HepG2 (cell line): ENCODE data around the gene RSBN1L. TPM values are rescaled to one million over a fixed set of nuclear protein-coding genes. Genes with fewer than 3 reads are reported as not detected.
"Not testable (repeated sequence)": the region's sequence is repeated elsewhere in the genome, so short reads cannot be mapped to it uniquely, and the experiment has no call there.

Source experiments
- ATAC-seq: fragments of 200-7000 bp; cut with Tn5 transposase; 3 replicates; pipeline ENCODE4 v1.9.1; 2020; ENCODE audit warnings: mild to moderate bottlenecking, moderate library complexity
- BruUV-seq: library from RNA; stranded (reverse); fragments of 400-500 nt; replicated peaks from 2 replicates; lab custom pipeline; 2021; lab: Mats Ljungman, UMichigan
- CTCF ChIA-PET: fragments of 300-600 bp; formaldehyde crosslinking; extraction: SDS; loops from one replicate; lab custom pipeline; 2021; ENCODE audit warnings: low total read pairs, inconsistent platforms, low intra/inter-chr PET ratio; lab: Yijun Ruan, JAX
- POLR2A ChIA-PET: fragments of 350-600 bp; sonication (Branson Sonifier 250); formaldehyde crosslinking; loops from one replicate; lab custom pipeline; 2020; ENCODE audit warnings: antibody characterized with exemption, inconsistent platforms; lab: Yijun Ruan, JAX
- DNase-seq: peaks from one replicate; pipeline ENCODE4 v3.0.0-alpha.2; 2015; ENCODE audit warnings: low spot score
- FAIRE-seq: peaks from 3 replicates; lab custom pipeline; 2011; peaks lifted over from hg19 to GRCh38; lab: Jason Lieb, UNC
- H2AFZ ChIP-seq: one replicate; pipeline ENCODE4 v1.6.1; 2011; ENCODE audit warnings: low read length, inconsistent platforms
- H3K27ac ChIP-seq: fragments of 300-600 bp; 3 replicates; pipeline ENCODE4 v1.8.0; 2011; ENCODE audit warnings: mixed run types, mild to moderate bottlenecking, mixed read lengths, low read length, inconsistent platforms; ENCODE audit not compliant: insufficient read depth; ENCODE audit errors: extremely low read length
- H3K27me3 ChIP-seq, 2 experiments: fragments of 200-600 bp in 1 of 2; 2 replicates in 1 of 2; 3 replicates in 1 of 2; pipeline versions ENCODE4 v1.6.0 to v1.8.0; 2011; ENCODE audit warnings: low read length in 2 of 2, mild to moderate bottlenecking in 2 of 2, moderate library complexity in 2 of 2, inconsistent platforms in 1 of 2; ENCODE audit not compliant: insufficient read depth in 2 of 2, control insufficient read depth in 1 of 2
- H3K36me3 ChIP-seq, 2 experiments: fragments of 200-600 bp in 1 of 2; replicated peaks in 1 of 2; 2 replicates in 1 of 2; 3 replicates in 1 of 2; pipeline versions ENCODE4 v1.5.1 to v1.8.0; 2011; ENCODE audit warnings: low read length in 2 of 2, inconsistent platforms in 1 of 2; ENCODE audit not compliant: insufficient read depth in 2 of 2, control insufficient read depth in 1 of 2
- H3K4me1 ChIP-seq: 2 replicates; pipeline ENCODE4 v1.5.1; 2012; ENCODE audit warnings: low read length, inconsistent platforms; ENCODE audit not compliant: insufficient read depth
- H3K4me2 ChIP-seq: 2 replicates; pipeline ENCODE4 v1.6.0; 2011; ENCODE audit warnings: low read depth, low read length, inconsistent platforms
- H3K4me3 ChIP-seq, 3 experiments: fragments of 200-600 bp in 1 of 3; sonication (generic), shearing (Covaris generic) in 1 of 3; replicated peaks in 1 of 3; 2 replicates each; pipeline ENCODE4 v1.5.1; 2011 to 2016; ENCODE audit warnings: low read length in 3 of 3, inconsistent platforms in 2 of 3, low read depth in 2 of 3, mild to moderate bottlenecking in 2 of 3, control low read depth in 1 of 3, mixed read lengths in 1 of 3; ENCODE audit not compliant: insufficient read depth in 1 of 3
- H3K79me2 ChIP-seq: one replicate; pipeline ENCODE4 v1.6.1; 2011; ENCODE audit warnings: low read length, inconsistent platforms; ENCODE audit not compliant: insufficient read depth
- H3K9ac ChIP-seq: 2 replicates; pipeline ENCODE4 v1.6.0; 2011; ENCODE audit warnings: mild to moderate bottlenecking, low read depth, low read length, inconsistent platforms; ENCODE audit not compliant: insufficient read depth
- H3K9me3 ChIP-seq: 2 replicates; pipeline ENCODE4 v1.5.1; 2012; ENCODE audit warnings: mild to moderate bottlenecking, low read length
- H4K20me1 ChIP-seq: 2 replicates; pipeline ENCODE4 v1.6.0; 2011; ENCODE audit warnings: inconsistent platforms, mild to moderate bottlenecking, low read length, moderate library complexity; ENCODE audit not compliant: insufficient read depth
- ATAD3A ChIP-seq: sonication (generic); formaldehyde crosslinking; IDR thresholded peaks from 2 replicates; pipeline ENCODE4 v1.4.0; 2020; ENCODE audit warnings: missing genetic modification reagents
- FIP1L1 ChIP-seq: fragments of 200-400 bp; formaldehyde crosslinking; IDR thresholded peaks from 2 replicates; pipeline ENCODE4 v1.6.1; 2018; ENCODE audit warnings: low read depth, mild to moderate bottlenecking, low read length, moderate library complexity, borderline replicate concordance; ENCODE audit not compliant: insufficient read depth
- GATA4 ChIP-seq: sonication (generic); IDR thresholded peaks from 2 replicates; pipeline ENCODE4 v1.6.1; 2016; ENCODE audit warnings: antibody characterized with exemption, low read depth, borderline replicate concordance
- SIN3A ChIP-seq: IDR thresholded peaks from 2 replicates; pipeline ENCODE4 v1.6.1; 2011; ENCODE audit warnings: low read depth, mild to moderate bottlenecking, control low read depth, low read length, borderline replicate concordance
- ZNF121 ChIP-seq: sonication (generic); formaldehyde crosslinking; IDR thresholded peaks from 2 replicates; pipeline ENCODE4 v1.5.0; 2020; ENCODE audit warnings: mild to moderate bottlenecking, missing genetic modification reagents
- ZNF501 ChIP-seq: sonication (generic); formaldehyde crosslinking; IDR thresholded peaks from 2 replicates; pipeline ENCODE4 v1.5.1; 2020; ENCODE audit warnings: mild to moderate bottlenecking, moderate library complexity, missing genetic modification reagents
- WGBS: methylation state at CpG from one replicate; pipeline ENCODE4 v1.1.6; 2017; ENCODE audit warnings: low lambda C conversion rate; 5-methylcytosine and 5-hydroxymethylcytosine counted together
- in situ Hi-C: cut with HindIII; loops from 2 replicates; pipeline ENCODE4 v1.10.0; 2017; ENCODE audit warnings: low pct_unique_long_range_greater_than_20kb; ENCODE audit not compliant: extremely low pct_ligation_motif_present
- intact Hi-C: fragments of 100-400 bp; cut with micrococcal nuclease; formaldehyde crosslinking; loops from one replicate; pipeline ENCODE4 v1.10.0; 2022; ENCODE audit not compliant: unreplicated experiment
- polyA plus RNA-seq, 8 experiments: library from polyadenylated mRNA; depleted of rRNA in 3 of 8; stranded (reverse) in 7 of 8; unstranded in 1 of 8; fragments of >200 nt; fragmentation: Illumina TruSeq in 4 of 8; extraction: Trizol in 4 of 8; gene quantifications; 2 replicates each; pipeline versions ENCODE4 v1.2.1 to v1.2.3, GENCODE V29; 2011 to 2016; ENCODE audit warnings: low read depth in 4 of 8, missing spikeins in 1 of 8, mixed read lengths in 1 of 8; ENCODE audit not compliant: insufficient read depth in 1 of 8
- total RNA-seq, 5 experiments: library from RNA; depleted of rRNA; stranded (reverse); fragments of >200 nt; fragmentation: Illumina TruSeq; extraction: Trizol; gene quantifications; 2 replicates each; pipeline ENCODE4 v1.2.3, GENCODE V29; 2016; ENCODE audit warnings: low read depth in 1 of 5

RSBN1L gene
- total and polyA plus RNA-seq, 2 of the 13 experiments (the other 11 are each of a cell fraction or from before 2014, with no cell fraction given): 7.7 to 21.3 TPM

DNA sequence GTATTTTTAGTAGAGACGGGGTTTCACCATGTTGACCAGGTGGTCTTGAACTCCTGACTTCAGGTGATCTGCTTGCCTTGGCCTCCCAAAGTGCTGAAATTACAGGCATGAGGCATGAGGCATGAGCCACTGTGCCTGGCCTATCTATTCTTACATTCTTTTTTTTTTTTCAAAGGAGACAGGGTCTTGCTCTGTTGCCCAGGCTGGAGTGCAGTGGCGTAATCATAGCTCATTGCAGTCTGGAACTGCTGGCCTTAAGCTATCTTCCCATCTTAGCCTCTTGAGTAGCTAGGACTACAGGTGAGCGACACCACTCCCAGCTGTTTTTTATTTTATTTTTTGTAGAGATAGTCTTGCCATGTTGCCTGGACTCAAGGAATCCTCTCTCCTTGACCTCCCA, 20.5 kb downstream of the RSBN1L start:
- BruUV-seq: no TSS peak
- in situ Hi-C loops (no loop called here), intact Hi-C loops (no loop called here)
- no peak for FAIRE-seq
- no peak overlapping the region for H3K4me2 ChIP-seq
- no peak overlapping the region for H2AFZ ChIP-seq
- no peak overlapping the region for H3K4me3 ChIP-seq
- CTCF ChIA-PET: no interaction called here
- peaks cover 91% of the 10 kb centered on the region for H3K79me2 ChIP-seq
- POLR2A ChIA-PET: interaction anchor here (1.4 kb wide), 1 partner anchor 21 kb away, joined by 4 read pairs; the partner anchor contains the start of gene RSBN1L
- H3K4me1 ChIP-seq: peaks cover 7% of the 10 kb centered on the region; the same call in 1 of the 2 replicates
- no peak overlapping the region for H3K27ac ChIP-seq
- H3K9me3 ChIP-seq: no peaks in the 10 kb centered on the region
- H4K20me1 ChIP-seq: peaks cover 17% of the 10 kb centered on the region; the same call in 1 of the 2 replicates
- 98% methylated on average over 3 of the region's 3 CpGs for WGBS
- H3K9ac ChIP-seq: no peak overlapping the region
- ATAC-seq: no peak
- no peaks in the 10 kb centered on the region for H3K27me3 ChIP-seq
- no peak for DNase-seq
- 0 out of 5 replicates have a peak, but pooled peaks cover 0 to 8% of the 10 kb centered on the region in 2 experiments for H3K36me3 ChIP-seq
- no peak for TF ChIP-seq SIN3A
- peak; percentile 84 for TF ChIP-seq ZNF121
- no peak for TF ChIP-seq GATA4
- TF ChIP-seq ATAD3A (CRISPR knock-in tag): no peak
- no peak for TF ChIP-seq FIP1L1
- no peak for TF ChIP-seq ZNF501 (CRISPR knock-in tag)

DNA sequence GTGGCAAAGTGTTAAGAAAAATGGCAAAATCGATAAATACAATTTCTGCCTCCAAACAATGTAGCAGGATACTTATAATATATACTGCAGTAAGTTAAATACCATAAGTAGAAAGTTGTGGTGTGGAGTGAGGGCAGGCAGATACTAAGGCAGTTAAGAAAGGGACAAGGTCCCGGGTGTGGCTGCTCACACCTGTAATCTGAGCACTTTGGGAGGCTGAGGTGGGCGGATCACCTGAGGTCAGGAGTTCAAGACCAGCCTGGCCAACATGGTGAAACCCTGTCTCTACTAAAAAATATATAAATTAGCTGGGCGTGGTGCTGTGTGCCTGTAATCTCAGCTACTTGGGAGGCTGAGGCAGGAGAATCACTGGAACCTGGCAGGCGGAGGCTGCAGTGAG, 21.3 kb downstream of the RSBN1L start:
- POLR2A ChIA-PET: interaction anchor here (1.4 kb wide), 1 partner anchor 21 kb away, joined by 4 read pairs; the partner anchor contains the start of gene RSBN1L
- BruUV-seq, H3K4me1 ChIP-seq, H3K36me3 ChIP-seq, CTCF ChIA-PET, FAIRE-seq, H3K4me2 ChIP-seq, intact Hi-C loops, H3K27ac ChIP-seq, H3K27me3 ChIP-seq, H3K4me3 ChIP-seq, H3K9me3 ChIP-seq, in situ Hi-C loops, H3K9ac ChIP-seq, ATAC-seq, H2AFZ ChIP-seq, DNase-seq: not testable (repeated sequence)
- 96% methylated on average over 5 of the region's 5 CpGs for WGBS
- H4K20me1 ChIP-seq: peaks cover 17% of the 10 kb centered on the region; the same call in 1 of the 2 replicates
- H3K79me2 ChIP-seq: peaks cover 91% of the 10 kb centered on the region
